Measurements from ENCODE around the gene RPTOR.

RPTOR gene

GRCh38 chr17:80876950-80877728 is 332.5 kb downstream of the RPTOR start:
- H3K9me3 ChIP-seq (ENCODE audit: insufficient read depth, low read length, severe bottlenecking), result no peaks in the 10 kb centered on the region
- peaks cover 57% of the 10 kb centered on the region for H3K36me3 ChIP-seq (ENCODE audit: insufficient read depth, low read length)
- no peaks in the 10 kb centered on the region for H3K27me3 ChIP-seq (ENCODE audit: insufficient read depth, low read length, poor library complexity)
- TF ChIP-seq EZH2 (IDR thresholded peaks at IDR 0.05; ENCODE audit: borderline replicate concordance, low read depth, low read length, severe bottlenecking), result no peak
- no peak for TF ChIP-seq CTCF (IDR thresholded peaks at IDR 0.05; ENCODE audit: borderline replicate concordance, extremely low read depth, low read length, poor library complexity, severe bottlenecking)
- H3K9ac ChIP-seq (ENCODE audit: low read depth, low read length), result no peak overlapping the region
- no peak overlapping the region for H3K4me2 ChIP-seq (ENCODE audit: insufficient read depth, low read length)
- H3K4me3 ChIP-seq (ENCODE audit: low read depth in 1 of 2, low read length in 2 of 2), result no peak overlapping the region
- H3K27ac ChIP-seq (ENCODE audit: low read length), result no peak overlapping the region
- no peaks in the 10 kb centered on the region for H3K4me1 ChIP-seq (ENCODE audit: insufficient read depth, low read length)
- DNase-seq, result no peak
- H2AFZ ChIP-seq (ENCODE audit: low read depth, low read length), result no peak overlapping the region
- H4K20me1 ChIP-seq (ENCODE audit: insufficient read depth, low read length), result peaks cover 7% of the 10 kb centered on the region; the same call in 1 of the 2 replicates
- H3K79me2 ChIP-seq (ENCODE audit: insufficient read depth, low read length), result no peaks in the 10 kb centered on the region
- ATAC-seq (ENCODE audit: insufficient read depth, low read depth), result no peak

GRCh38 chr17:80877729-80878303 is 333.2 kb downstream of the RPTOR start:
- ATAC-seq (ENCODE audit: insufficient read depth, low read depth), result no peak
- no peak overlapping the region for H3K9ac ChIP-seq (ENCODE audit: low read depth, low read length)
- TF ChIP-seq EZH2 (IDR thresholded peaks at IDR 0.05; ENCODE audit: borderline replicate concordance, low read depth, low read length, severe bottlenecking) (no peak), CTCF (IDR thresholded peaks at IDR 0.05; ENCODE audit: borderline replicate concordance, extremely low read depth, low read length, poor library complexity, severe bottlenecking) (no peak)
- peaks cover 7% of the 10 kb centered on the region; the same call in 1 of the 2 replicates for H4K20me1 ChIP-seq (ENCODE audit: insufficient read depth, low read length)
- H2AFZ ChIP-seq (ENCODE audit: low read depth, low read length), result no peak overlapping the region
- no peaks in the 10 kb centered on the region for H3K9me3 ChIP-seq (ENCODE audit: insufficient read depth, low read length, severe bottlenecking)
- H3K36me3 ChIP-seq (ENCODE audit: insufficient read depth, low read length), result peaks cover 57% of the 10 kb centered on the region
- DNase-seq, result no peak
- H3K4me3 ChIP-seq (ENCODE audit: low read depth in 1 of 2, low read length in 2 of 2), result no peak overlapping the region
- H3K27ac ChIP-seq (ENCODE audit: low read length), result no peak overlapping the region
- H3K4me1 ChIP-seq (ENCODE audit: insufficient read depth, low read length), result no peaks in the 10 kb centered on the region
- no peak overlapping the region for H3K4me2 ChIP-seq (ENCODE audit: insufficient read depth, low read length)
- H3K27me3 ChIP-seq (ENCODE audit: insufficient read depth, low read length, poor library complexity), result no peaks in the 10 kb centered on the region
- no peaks in the 10 kb centered on the region for H3K79me2 ChIP-seq (ENCODE audit: insufficient read depth, low read length)

GRCh38 chr17:80878876-80879722 is 334.5 kb downstream of the RPTOR start:
- Histone ChIP-seq H3K27ac (ENCODE audit: low read length) (no peak overlapping the region), H3K4me3 (ENCODE audit: low read depth in 1 of 2, low read length in 2 of 2) (no peak overlapping the region), H3K79me2 (ENCODE audit: insufficient read depth, low read length) (no peaks in the 10 kb centered on the region), H4K20me1 (ENCODE audit: insufficient read depth, low read length) (peaks cover 7% of the 10 kb centered on the region; the same call in 1 of the 2 replicates), H3K4me2 (ENCODE audit: insufficient read depth, low read length) (no peak overlapping the region), H3K36me3 (ENCODE audit: insufficient read depth, low read length) (peaks cover 64% of the 10 kb centered on the region), H3K9ac (ENCODE audit: low read depth, low read length) (no peak overlapping the region), H3K4me1 (ENCODE audit: insufficient read depth, low read length) (no peaks in the 10 kb centered on the region), H2AFZ (ENCODE audit: low read depth, low read length) (no peak overlapping the region), H3K27me3 (ENCODE audit: insufficient read depth, low read length, poor library complexity) (no peaks in the 10 kb centered on the region), H3K9me3 (ENCODE audit: insufficient read depth, low read length, severe bottlenecking) (no peaks in the 10 kb centered on the region)
- TF ChIP-seq EZH2 (IDR thresholded peaks at IDR 0.05; ENCODE audit: borderline replicate concordance, low read depth, low read length, severe bottlenecking) (no peak), CTCF (IDR thresholded peaks at IDR 0.05; ENCODE audit: borderline replicate concordance, extremely low read depth, low read length, poor library complexity, severe bottlenecking) (no peak)
- DNase-seq, result no peak
- ATAC-seq (ENCODE audit: insufficient read depth, low read depth), result no peak
